T-helper 1 cell treated with Interleukin-12 subunit alpha and Interleukin-12 subunit beta and Interleukin-4 antibody, amounts not matched to agents 30 μg/mL and 1 μg/mL, for 36 hours (primary cell): ENCODE data around the gene IL17C.

Experiments used
- H3K27ac Mint-ChIP-seq: one replicate; pipeline ENCODE4 v1.8.0; 2021; ENCODE audit warnings: mild to moderate bottlenecking, mixed read lengths
- H3K27me3 Mint-ChIP-seq: one replicate; pipeline ENCODE4 v1.8.0; 2021; ENCODE audit warnings: low read depth, mixed read lengths
- H3K36me3 Mint-ChIP-seq: one replicate; pipeline ENCODE4 v1.8.0; 2021; ENCODE audit warnings: low read depth, mixed read lengths
- H3K4me1 Mint-ChIP-seq: one replicate; pipeline ENCODE4 v1.8.0; 2021; ENCODE audit warnings: low read depth, mixed read lengths
- H3K4me3 Mint-ChIP-seq: one replicate; pipeline ENCODE4 v1.8.0; 2021; ENCODE audit warnings: mild to moderate bottlenecking, moderate library complexity, mixed read lengths
- H3K9me3 Mint-ChIP-seq: one replicate; pipeline ENCODE4 v1.8.0; 2021; ENCODE audit warnings: mixed read lengths

IL17C gene

DNA sequence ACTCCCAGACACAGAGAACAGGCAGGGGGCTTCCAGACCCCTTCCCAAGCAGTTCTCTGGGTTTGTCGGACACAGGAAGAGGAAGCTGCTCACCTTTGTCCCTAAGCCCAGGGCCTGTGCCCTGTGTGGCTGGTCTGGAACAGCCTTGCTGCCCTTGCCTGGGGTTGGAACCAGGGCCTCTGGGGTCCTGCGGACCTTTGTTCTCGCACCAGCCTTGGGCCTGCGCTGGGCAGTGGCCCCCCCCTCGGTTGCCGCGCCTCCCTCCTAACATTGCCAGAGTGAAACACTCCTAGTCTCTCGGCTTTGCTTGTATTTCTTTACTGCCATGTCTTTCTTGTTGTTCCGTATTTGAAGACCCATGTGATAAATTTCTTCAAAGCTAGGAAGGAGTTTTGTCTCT, 8.5 kb upstream of the IL17C start:
- H3K4me1 Mint-ChIP-seq: peaks cover 1% of the 10 kb centered on the region

DNA sequence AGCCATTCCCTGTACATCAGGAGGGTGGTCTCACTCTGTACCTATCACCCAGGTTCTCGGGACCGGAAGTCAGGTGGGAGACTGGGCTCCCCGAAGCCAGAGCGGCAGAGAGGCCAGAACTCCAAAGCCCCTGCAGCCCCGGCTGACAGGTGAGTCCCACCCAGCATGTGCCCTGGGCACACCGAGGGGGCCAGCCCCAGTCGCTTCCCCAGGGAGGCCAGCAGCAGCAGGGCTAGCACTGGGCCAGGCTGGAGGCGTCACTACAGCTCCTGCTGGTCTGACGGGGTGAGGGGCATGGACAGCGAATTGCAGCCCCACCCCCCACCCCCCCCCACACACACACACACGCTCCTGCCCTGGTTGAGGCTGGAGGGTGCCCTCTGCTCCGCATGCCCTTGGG, 7.9 kb upstream of the IL17C start:
- no peak overlapping the region for H3K27ac Mint-ChIP-seq
- H3K36me3 Mint-ChIP-seq: peaks cover 23% of the 10 kb centered on the region
- H3K4me3 Mint-ChIP-seq: no peak overlapping the region
- no peaks in the 10 kb centered on the region for H3K27me3 Mint-ChIP-seq
- peaks cover 5% of the 10 kb centered on the region for H3K4me1 Mint-ChIP-seq
- no peaks in the 10 kb centered on the region for H3K9me3 Mint-ChIP-seq

More for the DNA sequence above, 8.5 kb upstream of the IL17C start:
- Mint-ChIP-seq H3K36me3 (peaks cover 21% of the 10 kb centered on the region), H3K4me3 (no peak overlapping the region), H3K27me3 (no peaks in the 10 kb centered on the region), H3K27ac (no peak overlapping the region), H3K9me3 (no peaks in the 10 kb centered on the region)

- H3K27me3 Mint-ChIP-seq: peaks cover 2% of the 10 kb centered on the region
Measured at GRCh38 chr16:88630941-88631340, 7.4 kb upstream of the IL17C start.

DNA sequence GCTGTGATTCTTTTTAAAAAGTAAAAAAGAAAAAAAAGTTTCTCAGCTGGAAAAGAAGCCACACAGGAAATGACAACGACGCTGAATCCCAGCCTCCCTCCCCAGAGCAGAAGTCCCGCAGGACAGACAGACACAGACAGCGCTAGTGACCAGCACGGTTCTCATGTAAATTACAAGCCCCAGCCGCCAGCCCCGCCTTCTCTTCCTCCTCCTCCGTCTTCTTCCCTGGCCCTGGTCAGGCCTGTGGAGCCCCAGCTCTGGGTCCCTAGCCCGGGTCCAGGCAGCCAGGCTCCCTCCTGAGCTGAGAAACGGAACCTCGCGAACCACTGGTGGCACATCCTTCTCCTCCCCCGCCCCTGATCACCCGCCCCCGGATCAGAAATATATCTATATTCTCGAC, 7.0 kb upstream of the IL17C start:
- H3K4me1 Mint-ChIP-seq: peaks cover 7% of the 10 kb centered on the region
- peaks cover 23% of the 10 kb centered on the region for H3K36me3 Mint-ChIP-seq
- H3K27me3 Mint-ChIP-seq: peaks cover 4% of the 10 kb centered on the region
- no peak overlapping the region for H3K4me3 Mint-ChIP-seq
- H3K9me3 Mint-ChIP-seq: no peaks in the 10 kb centered on the region
- H3K27ac Mint-ChIP-seq: no peak overlapping the region

More at GRCh38 chr16:88630941-88631340, 7.4 kb upstream of the IL17C start:
- Mint-ChIP-seq H3K36me3 (peaks cover 24% of the 10 kb centered on the region), H3K4me1 (peaks cover 6% of the 10 kb centered on the region), H3K4me3 (no peak overlapping the region), H3K27ac (no peak overlapping the region), H3K9me3 (no peaks in the 10 kb centered on the region)

DNA sequence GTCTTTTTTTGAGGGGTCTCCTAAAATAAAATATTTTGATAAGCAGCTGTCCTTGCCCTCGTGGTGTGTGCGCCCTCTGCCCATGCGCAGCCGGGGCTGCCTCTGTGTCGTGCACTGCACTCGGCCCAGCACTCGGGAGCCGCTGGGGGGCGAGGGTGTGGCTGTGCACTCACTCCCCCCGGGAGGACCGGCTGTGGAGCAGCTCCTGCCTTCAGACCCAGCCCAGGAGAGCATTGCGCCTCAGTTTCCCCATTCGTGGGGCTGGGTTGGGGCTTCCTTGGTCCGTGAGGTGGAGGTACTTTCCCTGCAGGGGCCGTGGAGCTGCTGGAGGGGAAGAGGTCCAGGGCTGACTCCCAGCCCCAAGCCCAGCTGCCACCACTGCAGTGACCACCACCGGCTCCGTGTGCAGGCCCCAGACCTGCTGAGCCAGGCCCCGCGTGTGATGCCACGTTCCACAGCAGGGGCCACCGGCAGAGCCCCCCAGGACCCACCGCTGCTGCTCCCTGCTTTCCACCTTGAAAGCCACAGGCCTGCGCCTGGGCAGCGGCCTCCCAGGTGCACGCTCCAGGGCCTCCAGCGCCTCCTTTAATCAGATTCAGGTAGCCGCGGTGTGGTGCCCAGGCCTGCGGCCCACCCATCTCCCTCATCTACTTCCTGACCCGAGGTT, 6.3 kb upstream of the IL17C start:
- Mint-ChIP-seq H3K4me1 (peaks cover 7% of the 10 kb centered on the region), H3K27me3 (peaks cover 5% of the 10 kb centered on the region), H3K4me3 (no peak overlapping the region), H3K36me3 (peaks cover 18% of the 10 kb centered on the region), H3K27ac (no peak overlapping the region), H3K9me3 (no peaks in the 10 kb centered on the region)

GRCh38 chr16:88632587-88632930, 5.8 kb upstream of the IL17C start:
- Mint-ChIP-seq H3K27me3 (peaks cover 10% of the 10 kb centered on the region), H3K36me3 (peaks cover 16% of the 10 kb centered on the region), H3K9me3 (no peaks in the 10 kb centered on the region), H3K4me3 (no peak overlapping the region), H3K27ac (no peak overlapping the region), H3K4me1 (peaks cover 8% of the 10 kb centered on the region)

DNA sequence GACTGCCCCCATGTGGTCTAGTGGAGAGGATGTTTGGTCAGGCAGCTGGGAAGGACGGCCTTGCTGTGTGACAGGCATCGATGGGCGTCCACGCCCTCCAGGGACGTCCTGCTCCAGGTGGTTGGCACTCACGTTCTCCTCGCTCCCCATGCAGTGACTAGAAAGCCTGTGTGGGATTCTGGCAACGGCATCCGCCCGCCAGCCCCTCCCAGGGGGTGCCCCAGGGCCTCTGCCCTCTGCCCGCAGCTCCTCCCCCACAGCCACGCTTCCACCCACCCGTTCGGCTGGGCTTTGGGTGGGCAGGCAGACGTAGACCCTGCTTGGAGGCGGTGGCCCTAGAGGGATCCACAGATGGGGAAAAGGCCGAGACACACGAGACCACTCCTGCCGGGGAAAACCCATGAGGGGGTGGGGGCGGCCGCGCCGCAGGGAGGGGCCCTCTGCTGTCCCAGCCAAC, 4.7 kb upstream of the IL17C start:
- Mint-ChIP-seq H3K27ac (no peak overlapping the region), H3K36me3 (peaks cover 14% of the 10 kb centered on the region), H3K4me1 (peaks cover 13% of the 10 kb centered on the region), H3K4me3 (peak overlapping the region; percentile 56), H3K9me3 (no peaks in the 10 kb centered on the region), H3K27me3 (peaks cover 18% of the 10 kb centered on the region)

DNA sequence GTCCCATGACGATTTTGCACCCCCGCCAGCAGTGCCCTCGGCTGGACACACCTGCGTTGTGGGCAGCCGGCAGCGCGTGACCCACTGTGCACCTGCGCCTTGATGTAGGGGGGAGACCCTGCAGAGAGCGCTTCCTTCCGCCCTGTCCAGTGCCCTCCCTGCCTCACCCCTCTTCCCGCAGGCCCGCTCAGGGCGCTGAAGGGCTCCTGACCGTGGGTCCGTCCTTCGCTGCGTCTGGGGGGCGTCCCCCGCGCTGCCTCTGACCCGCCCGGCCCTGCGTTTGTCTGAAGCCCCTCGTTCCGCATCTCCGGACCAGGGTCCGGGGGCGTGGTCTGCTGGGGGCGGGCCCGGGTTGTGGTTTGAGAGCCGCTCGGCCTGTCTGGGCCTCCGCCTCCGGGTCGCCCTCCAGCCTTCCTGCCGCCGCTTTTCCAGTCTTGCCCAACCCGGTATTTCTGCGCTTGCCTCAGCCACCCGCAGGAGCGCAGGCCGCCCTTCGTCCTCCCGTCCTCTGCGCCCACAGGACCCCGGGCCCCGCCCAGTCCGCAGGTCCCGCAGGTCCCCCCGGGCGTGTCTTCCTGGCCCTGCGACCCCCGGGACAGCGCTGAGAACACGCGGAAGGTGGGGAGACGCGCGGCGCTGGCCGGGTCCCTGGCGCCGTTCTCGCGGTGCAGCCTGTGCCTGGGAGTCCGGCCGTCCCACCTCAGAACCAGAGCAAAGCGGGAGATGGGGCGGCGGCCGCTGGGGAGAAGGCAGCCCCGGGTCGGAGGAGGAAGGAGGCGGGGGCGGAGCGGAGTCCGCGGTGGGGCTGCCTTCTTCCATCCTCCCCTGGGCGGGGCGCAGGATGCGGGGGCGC, 4.0 kb upstream of the IL17C start:
- Mint-ChIP-seq H3K36me3 (peaks cover 14% of the 10 kb centered on the region), H3K4me3 (peak overlapping the region; percentile 56), H3K4me1 (peaks cover 13% of the 10 kb centered on the region), H3K27me3 (peaks cover 18% of the 10 kb centered on the region), H3K9me3 (no peaks in the 10 kb centered on the region), H3K27ac (no peak overlapping the region)

- H3K4me3 Mint-ChIP-seq: peak overlapping the region; percentile 65
- H3K9me3 Mint-ChIP-seq: no peaks in the 10 kb centered on the region
- H3K36me3 Mint-ChIP-seq: peaks cover 12% of the 10 kb centered on the region
- H3K27ac Mint-ChIP-seq: peak overlapping the region; percentile 73
- peaks cover 21% of the 10 kb centered on the region for H3K27me3 Mint-ChIP-seq
- peaks cover 16% of the 10 kb centered on the region for H3K4me1 Mint-ChIP-seq
Measured at GRCh38 chr16:88634994-88635670, 3.2 kb upstream of the IL17C start.

- Mint-ChIP-seq H3K27me3 (peaks cover 28% of the 10 kb centered on the region), H3K4me3 (peak overlapping the region; percentile 70), H3K36me3 (peaks cover 12% of the 10 kb centered on the region), H3K27ac (no peak overlapping the region), H3K9me3 (no peaks in the 10 kb centered on the region), H3K4me1 (peaks cover 18% of the 10 kb centered on the region)
Measured at GRCh38 chr16:88635671-88636319, 2.6 kb upstream of the IL17C start.

DNA sequence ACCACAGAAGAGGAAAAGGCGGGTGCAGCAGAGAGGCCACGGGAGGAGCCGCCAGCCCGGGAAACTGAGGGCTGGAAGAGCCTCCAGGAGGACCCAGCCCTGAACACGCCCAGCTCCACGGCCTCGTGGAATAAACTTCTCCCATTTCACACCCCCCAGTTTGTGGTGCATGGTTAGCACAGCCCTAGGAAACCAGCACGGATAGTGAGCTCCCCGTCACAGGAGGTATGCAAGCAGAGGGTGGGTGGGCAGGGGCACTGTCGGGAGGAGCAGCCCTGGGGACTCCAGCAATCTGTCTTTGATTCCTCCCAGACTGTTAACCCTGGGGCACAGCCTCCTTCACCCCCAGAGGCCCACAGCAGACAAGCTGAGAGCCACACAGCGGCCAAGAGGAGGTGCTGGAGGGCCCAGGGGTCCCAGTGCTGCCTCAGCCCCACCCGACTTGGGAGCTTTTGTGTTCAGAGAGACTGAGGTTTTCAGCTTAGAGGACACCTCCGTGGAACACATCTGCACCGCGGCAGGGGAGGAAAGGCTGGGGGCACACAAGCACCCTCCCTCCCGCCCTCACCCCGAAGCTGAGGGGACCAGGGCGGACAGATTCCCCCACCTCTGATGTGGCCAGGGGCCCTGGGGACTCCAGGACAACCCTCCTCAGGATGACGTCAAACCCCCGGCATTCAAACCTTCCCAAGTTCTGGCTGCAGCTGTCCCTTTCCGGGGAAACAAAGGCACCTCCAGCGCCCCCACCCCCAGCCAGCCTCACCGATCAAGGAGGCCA, 1.7 kb upstream of the IL17C start:
- Mint-ChIP-seq H3K36me3 (peaks cover 7% of the 10 kb centered on the region), H3K4me1 (peaks cover 18% of the 10 kb centered on the region), H3K27me3 (peaks cover 28% of the 10 kb centered on the region), H3K4me3 (peak overlapping the region; percentile 0), H3K27ac (no peak overlapping the region), H3K9me3 (no peaks in the 10 kb centered on the region)

- peaks cover 16% of the 10 kb centered on the region for H3K36me3 Mint-ChIP-seq
- H3K27me3 Mint-ChIP-seq: peaks cover 28% of the 10 kb centered on the region
- peaks cover 18% of the 10 kb centered on the region for H3K4me1 Mint-ChIP-seq
- H3K27ac Mint-ChIP-seq: no peak overlapping the region
- H3K4me3 Mint-ChIP-seq: no peak overlapping the region
- no peaks in the 10 kb centered on the region for H3K9me3 Mint-ChIP-seq
Measured at GRCh38 chr16:88639231-88640038, 1.1 kb downstream of the IL17C start.

- Mint-ChIP-seq H3K36me3 (peaks cover 17% of the 10 kb centered on the region), H3K4me3 (no peak overlapping the region), H3K27ac (peak overlapping the region; percentile 43), H3K27me3 (peaks cover 28% of the 10 kb centered on the region), H3K4me1 (peaks cover 22% of the 10 kb centered on the region), H3K9me3 (no peaks in the 10 kb centered on the region)
Measured at GRCh38 chr16:88640039-88640495, 1.7 kb downstream of the IL17C start.
